Measurements from ENCODE around the gene ASB6. TPM values are rescaled to one million over a fixed set of nuclear protein-coding genes. Genes with fewer than 3 reads are reported as not detected.

The ASB6 gene
- total RNA-seq, 6 donors from 2014 or later = 15.4 to 51.3 (median 21.9) TPM

DNA sequence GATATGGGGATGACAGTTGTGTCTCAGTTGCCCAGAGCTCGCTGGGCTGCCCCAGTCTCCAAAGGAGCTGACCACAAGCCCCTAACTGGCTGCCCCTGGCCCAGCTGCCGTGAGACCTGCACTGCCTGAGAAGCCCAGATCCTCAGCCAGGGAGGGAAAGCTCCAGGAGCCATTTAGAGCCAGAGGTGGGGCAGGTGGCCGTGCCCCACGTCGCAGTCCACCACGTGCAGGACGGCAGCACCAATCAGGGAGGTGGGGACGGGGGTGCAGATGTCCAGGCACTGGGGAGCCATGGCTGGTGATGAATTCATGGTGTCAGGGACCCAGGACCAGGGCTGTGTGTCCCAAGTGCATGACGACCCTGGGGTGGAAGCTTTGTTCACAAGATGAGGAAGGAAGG lies 36.9 kb upstream of the ASB6 start:
- Histone ChIP-seq H3K36me3 (no peaks in the 10 kb centered on the region), H3K9me3 (no peaks in the 10 kb centered on the region), H3K4me3 (no peak overlapping the region), H3K27ac (no peak overlapping the region), H3K27me3 (no peaks in the 10 kb centered on the region), H3K4me1 (no peaks in the 10 kb centered on the region)
- DNase-seq (no peak), ATAC-seq (ENCODE audit: low FRiP score in 2 of 2) (no peak)
- WGBS, 2 donors = 70 to 71% methylated on average over 6 to 9 of the region's 9 CpGs
- no peak for TF ChIP-seq POLR2AphosphoS5 (IDR thresholded peaks at IDR 0.05)
- TF ChIP-seq, protein P1, sequence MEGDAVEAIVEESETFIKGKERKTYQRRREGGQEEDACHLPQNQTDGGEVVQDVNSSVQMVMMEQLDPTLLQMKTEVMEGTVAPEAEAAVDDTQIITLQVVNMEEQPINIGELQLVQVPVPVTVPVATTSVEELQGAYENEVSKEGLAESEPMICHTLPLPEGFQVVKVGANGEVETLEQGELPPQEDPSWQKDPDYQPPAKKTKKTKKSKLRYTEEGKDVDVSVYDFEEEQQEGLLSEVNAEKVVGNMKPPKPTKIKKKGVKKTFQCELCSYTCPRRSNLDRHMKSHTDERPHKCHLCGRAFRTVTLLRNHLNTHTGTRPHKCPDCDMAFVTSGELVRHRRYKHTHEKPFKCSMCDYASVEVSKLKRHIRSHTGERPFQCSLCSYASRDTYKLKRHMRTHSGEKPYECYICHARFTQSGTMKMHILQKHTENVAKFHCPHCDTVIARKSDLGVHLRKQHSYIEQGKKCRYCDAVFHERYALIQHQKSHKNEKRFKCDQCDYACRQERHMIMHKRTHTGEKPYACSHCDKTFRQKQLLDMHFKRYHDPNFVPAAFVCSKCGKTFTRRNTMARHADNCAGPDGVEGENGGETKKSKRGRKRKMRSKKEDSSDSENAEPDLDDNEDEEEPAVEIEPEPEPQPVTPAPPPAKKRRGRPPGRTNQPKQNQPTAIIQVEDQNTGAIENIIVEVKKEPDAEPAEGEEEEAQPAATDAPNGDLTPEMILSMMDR (IDR thresholded peaks at IDR 0.05) = no peak
- TF ChIP-seq POLR2A (IDR thresholded peaks at IDR 0.05) = no peak

DNA sequence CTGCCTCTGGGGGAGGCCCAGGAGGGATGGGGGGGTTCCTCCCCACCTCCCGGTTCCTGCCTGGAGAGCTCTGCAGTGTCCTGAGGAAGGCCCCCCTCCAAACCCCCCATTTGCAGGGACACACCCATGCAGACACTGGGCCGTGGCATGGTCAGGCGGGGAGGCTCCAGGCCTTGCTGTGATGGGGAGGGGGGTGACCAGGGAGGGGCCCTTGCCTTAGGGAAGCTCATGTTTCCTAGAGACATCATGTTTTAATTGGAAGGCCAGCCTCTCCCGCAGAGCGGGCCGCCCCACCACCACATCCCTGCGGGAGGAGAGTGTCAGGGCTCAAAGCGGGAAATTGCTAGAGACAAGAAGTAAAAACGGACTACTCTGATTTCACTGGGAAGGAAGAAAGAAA lies 35.5 kb upstream of the ASB6 start:
- 53 to 62% methylated on average over 6 to 9 of the region's 9 CpGs for WGBS, 2 donors
- H3K27ac ChIP-seq = no peak overlapping the region
- TF ChIP-seq, protein P1 (IDR thresholded peaks at IDR 0.05) = no peak
- no peak for TF ChIP-seq POLR2AphosphoS5 (IDR thresholded peaks at IDR 0.05)
- TF ChIP-seq POLR2A (IDR thresholded peaks at IDR 0.05) = no peak
- TF ChIP-seq EP300 (IDR thresholded peaks at IDR 0.05) = no peak
- H3K9me3 ChIP-seq = no peaks in the 10 kb centered on the region
- ATAC-seq (ENCODE audit: low FRiP score in 2 of 2) (peak in 1 of 2 donors; percentile 62), DNase-seq (no peak)
- H3K4me1 ChIP-seq = no peaks in the 10 kb centered on the region
- no peak overlapping the region for H3K4me3 ChIP-seq
- H3K36me3 ChIP-seq = no peaks in the 10 kb centered on the region
- no peaks in the 10 kb centered on the region for H3K27me3 ChIP-seq

DNA sequence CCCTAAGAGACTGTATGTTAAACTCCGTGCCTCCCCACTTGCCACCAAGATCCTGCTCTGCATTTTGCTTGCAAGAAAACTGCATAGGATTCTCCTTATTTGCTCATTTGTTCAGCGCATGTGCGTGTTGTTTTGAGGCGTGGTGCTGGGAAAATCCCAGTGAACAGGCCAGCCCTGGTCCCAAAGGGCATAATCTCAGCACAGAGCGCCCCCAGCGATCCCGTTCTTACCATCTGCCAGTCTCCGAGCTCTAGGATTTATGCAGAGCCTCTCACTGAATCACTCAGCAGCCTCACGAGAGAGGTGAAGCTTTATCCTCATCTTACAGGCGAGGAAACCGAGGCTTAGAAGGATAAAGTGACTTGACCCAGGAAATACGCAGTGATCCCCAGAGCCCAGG lies 35.0 kb upstream of the ASB6 start:
- Histone ChIP-seq H3K36me3 (no peaks in the 10 kb centered on the region), H3K27me3 (no peaks in the 10 kb centered on the region), H3K4me1 (no peaks in the 10 kb centered on the region), H3K4me3 (no peak overlapping the region), H3K27ac (no peak overlapping the region), H3K9me3 (no peaks in the 10 kb centered on the region)
- no peak for TF ChIP-seq POLR2A (IDR thresholded peaks at IDR 0.05)
- TF ChIP-seq POLR2AphosphoS5 (IDR thresholded peaks at IDR 0.05) = no peak
- TF ChIP-seq, protein P1 (IDR thresholded peaks at IDR 0.05) = no peak
- no peak for TF ChIP-seq EP300 (IDR thresholded peaks at IDR 0.05)
- WGBS, 2 donors = 63 to 80% methylated on average over 11 to 12 of the region's 12 CpGs
- ATAC-seq (ENCODE audit: low FRiP score in 2 of 2) (peak in 1 of 2 donors; percentile 63), DNase-seq (no peak)

DNA sequence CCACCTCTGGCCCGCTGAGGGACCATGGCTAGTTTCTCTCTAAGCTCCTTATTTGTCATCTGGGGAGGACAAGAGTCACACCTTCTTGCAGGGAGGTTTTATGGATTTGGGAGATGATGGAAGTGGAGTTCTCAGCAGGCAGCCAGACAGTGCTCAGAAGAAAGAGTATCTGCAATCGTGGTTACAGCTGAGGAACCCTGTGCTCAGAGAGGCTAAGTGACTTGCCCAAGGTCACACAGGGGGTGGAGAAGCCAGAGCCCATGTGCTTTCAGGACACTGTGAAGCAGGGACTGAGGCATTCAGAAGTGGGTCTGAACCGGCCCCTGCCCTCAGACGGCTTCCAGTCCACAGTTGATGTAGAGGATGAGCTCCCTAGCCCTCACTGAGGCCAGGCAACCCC lies 34.3 kb upstream of the ASB6 start:
- TF ChIP-seq EP300 (IDR thresholded peaks at IDR 0.05) (no peak), POLR2AphosphoS5 (IDR thresholded peaks at IDR 0.05) (no peak), POLR2A (IDR thresholded peaks at IDR 0.05) (no peak)
- TF ChIP-seq, protein P1 (IDR thresholded peaks at IDR 0.05) = no peak
- no peak for DNase-seq
- ATAC-seq (ENCODE audit: low FRiP score in 2 of 2) = no peak
- H3K36me3 ChIP-seq = no peaks in the 10 kb centered on the region
- WGBS, 2 donors = 92% methylated on average over 4 of the region's 4 CpGs; no CpG with 5 or more reads in 1 of the 2 donors
- H3K27ac ChIP-seq = no peak overlapping the region
- no peaks in the 10 kb centered on the region for H3K27me3 ChIP-seq
- H3K4me3 ChIP-seq = no peak overlapping the region
- no peaks in the 10 kb centered on the region for H3K4me1 ChIP-seq
- no peaks in the 10 kb centered on the region for H3K9me3 ChIP-seq

DNA sequence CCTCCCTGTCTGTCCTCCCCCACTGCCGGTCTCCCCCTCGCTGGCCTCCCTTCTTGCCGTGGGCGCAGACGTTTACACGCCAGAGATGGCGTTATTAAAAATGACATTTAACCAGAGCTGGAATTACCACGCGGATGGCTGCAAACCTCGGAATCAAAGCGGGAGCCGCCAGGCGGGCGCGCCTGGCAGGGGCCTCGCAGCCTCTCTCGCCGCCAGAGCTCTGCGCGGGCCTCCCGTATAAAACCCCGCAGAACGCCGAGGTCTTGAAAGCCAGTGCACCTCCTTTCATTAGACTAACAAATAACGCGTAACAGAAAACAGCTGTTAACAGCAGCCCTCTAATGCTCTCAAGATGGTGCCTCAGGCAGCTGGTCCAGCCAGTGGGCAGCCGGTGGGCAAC lies 33.7 kb upstream of the ASB6 start:
- Histone ChIP-seq H3K9me3 (no peaks in the 10 kb centered on the region), H3K36me3 (no peaks in the 10 kb centered on the region), H3K27ac (no peak overlapping the region), H3K27me3 (no peaks in the 10 kb centered on the region), H3K4me3 (no peak overlapping the region), H3K4me1 (no peaks in the 10 kb centered on the region)
- DNase-seq (no peak), ATAC-seq (ENCODE audit: low FRiP score in 2 of 2) (no peak)
- TF ChIP-seq POLR2AphosphoS5 (IDR thresholded peaks at IDR 0.05) (no peak), EP300 (IDR thresholded peaks at IDR 0.05) (no peak), POLR2A (IDR thresholded peaks at IDR 0.05) (no peak)
- TF ChIP-seq, protein P1 (IDR thresholded peaks at IDR 0.05) = no peak
- 78 to 80% methylated on average over 19 to 27 of the region's 27 CpGs for WGBS, 2 donors
